Liver (tissue), 9 donors: ENCODE data around the gene DOCK1. TPM values are rescaled to one million over a fixed set of nuclear protein-coding genes. Genes with fewer than 3 reads are reported as not detected.

Experiments used
- DNase-seq: peaks from one replicate; pipeline ENCODE4 v3.0.0-alpha.2; 2017; ENCODE audit warnings: low spot score
- H3K27ac ChIP-seq, 2 donors: one replicate each; pipeline ENCODE4 v1.7.0; 2013; ENCODE audit warnings: inconsistent platforms in 2 of 2, low read length in 2 of 2, control low read depth in 1 of 2, low read depth in 1 of 2, mild to moderate bottlenecking in 1 of 2
- H3K27me3 ChIP-seq, 4 donors: one replicate each; pipeline versions ENCODE4 v1.6.1 to v1.7.0; 2013; ENCODE audit warnings: low read length in 3 of 4, inconsistent platforms in 1 of 4, mild to moderate bottlenecking in 1 of 4, moderate library complexity in 1 of 4; ENCODE audit not compliant: control insufficient read depth in 4 of 4, insufficient read depth in 4 of 4
- H3K36me3 ChIP-seq, 4 donors: one replicate each; pipeline versions ENCODE4 v1.6.1 to v1.7.0; 2013; ENCODE audit warnings: low read length in 3 of 4, mild to moderate bottlenecking in 3 of 4, low read depth in 1 of 4, moderate library complexity in 1 of 4; ENCODE audit not compliant: control insufficient read depth in 4 of 4, insufficient read depth in 3 of 4
- H3K4me1 ChIP-seq, 4 donors: one replicate each; pipeline versions ENCODE4 v1.6.1 to v1.7.0; 2013; ENCODE audit warnings: low read length in 3 of 4, mild to moderate bottlenecking in 3 of 4, moderate library complexity in 1 of 4; ENCODE audit not compliant: control insufficient read depth in 4 of 4, insufficient read depth in 4 of 4
- H3K4me3 ChIP-seq, 3 donors: one replicate each; pipeline versions ENCODE4 v1.6.1 to v1.7.0; 2013; ENCODE audit warnings: low read length in 3 of 3, control low read depth in 1 of 3, low read depth in 1 of 3, mild to moderate bottlenecking in 1 of 3
- H3K9ac ChIP-seq, 2 donors: one replicate each; pipeline ENCODE4 v1.7.0; 2013; ENCODE audit warnings: low read length in 2 of 2, mild to moderate bottlenecking in 2 of 2, moderate library complexity in 2 of 2, control low read depth in 1 of 2, low read depth in 1 of 2
- H3K9me3 ChIP-seq, 4 donors: one replicate each; pipeline versions ENCODE4 v1.6.1 to v1.7.0; 2013; ENCODE audit warnings: low read length in 3 of 4; ENCODE audit not compliant: control insufficient read depth in 4 of 4
- ATF3 ChIP-seq: IDR thresholded peaks from 2 replicates; pipeline ENCODE4 v1.6.1; 2016; ENCODE audit warnings: antibody characterized with exemption
- EGR1 ChIP-seq, 2 donors: IDR thresholded peaks; 2 replicates each; pipeline ENCODE4 v1.6.1; 2016 to 2018; ENCODE audit warnings: antibody characterized with exemption in 2 of 2, low read depth in 2 of 2
- FOXA1 ChIP-seq: IDR thresholded peaks from 2 replicates; pipeline ENCODE4 v1.6.1; 2016; ENCODE audit warnings: antibody characterized with exemption
- FOXA2 ChIP-seq: IDR thresholded peaks from 2 replicates; pipeline ENCODE4 v1.6.1; 2016; ENCODE audit warnings: antibody characterized with exemption
- GABPA ChIP-seq, 2 donors: IDR thresholded peaks in 1 of 2; conservative IDR thresholded peaks in 1 of 2; 2 replicates each; pipeline ENCODE4 v1.6.1; 2016; ENCODE audit warnings: antibody characterized with exemption in 2 of 2, mild to moderate bottlenecking in 1 of 2, moderate library complexity in 1 of 2
- JUND ChIP-seq, 2 donors: IDR thresholded peaks; 2 replicates each; pipeline ENCODE4 v1.6.1; 2016; ENCODE audit warnings: antibody characterized with exemption in 2 of 2
- NR2F2 ChIP-seq: IDR thresholded peaks from 2 replicates; pipeline ENCODE4 v1.6.1; 2016; ENCODE audit warnings: antibody characterized with exemption
- RXRA ChIP-seq, 2 donors: IDR thresholded peaks; 2 replicates each; pipeline ENCODE4 v1.6.1; 2017 to 2018; ENCODE audit warnings: antibody characterized with exemption in 2 of 2, mild to moderate bottlenecking in 1 of 2
- TAF1 ChIP-seq: conservative IDR thresholded peaks from 2 replicates; pipeline ENCODE4 v1.6.1; 2016; ENCODE audit warnings: antibody characterized with exemption, mild to moderate bottlenecking
- YY1 ChIP-seq: IDR thresholded peaks from 2 replicates; pipeline ENCODE4 v1.6.1; 2016; ENCODE audit warnings: antibody characterized with exemption, mild to moderate bottlenecking
- WGBS: extraction: QIAGEN DNeasy Blood & Tissue Kit; methylation state at CpG from one replicate; pipeline ENCODE4 v1.1.7; 2013; 5-methylcytosine and 5-hydroxymethylcytosine counted together
- polyA plus RNA-seq, 2 donors: library from polyadenylated mRNA; stranded (reverse) in 1 of 2; unstranded in 1 of 2; fragments of 200-250 nt in 1 of 2; fragments of >200 nt in 1 of 2; fragmentation: Nextera tagmentation in 1 of 2; extraction: Ambion mirVana in 1 of 2; gene quantifications; one replicate each; pipeline versions ENCODE4 v1.2.1 to v1.2.3, GENCODE V29; 2013 to 2015
- total RNA-seq, 2 donors: library from RNA; depleted of rRNA; stranded (reverse); fragments of >200 nt; gene quantifications; one replicate each; pipeline ENCODE4 v1.2.3, GENCODE V29; 2014
- TF ChIP-seq, protein P1 (sequence below): IDR thresholded peaks from 2 replicates; pipeline ENCODE4 v1.6.1; 2016; ENCODE audit warnings: antibody characterized with exemption, mild to moderate bottlenecking
- TF ChIP-seq, protein P2 (sequence below): IDR thresholded peaks from 2 replicates; pipeline ENCODE4 v1.6.1; 2016; ENCODE audit warnings: antibody characterized with exemption
- TF ChIP-seq, protein P3 (sequence below): fragments of 150-350 bp; IDR thresholded peaks from 2 replicates; pipeline ENCODE4 v1.5.1; 2017; ENCODE audit warnings: improper control_type of control experiment, low read depth, low read length; ENCODE audit not compliant: missing input control
- TF ChIP-seq, protein P4 (sequence below): IDR thresholded peaks from 2 replicates; pipeline ENCODE4 v1.6.1; 2016; ENCODE audit warnings: antibody characterized with exemption
- donor health status: healthy.
- donor health status: healthy.
- donor health status: healthy.
- donor health status: healthy.
- donor health status: healthy.

Gene DOCK1
- total and polyA plus RNA-seq, 4 donors = 3.8 to 28.8 (median 9.1) TPM

DNA sequence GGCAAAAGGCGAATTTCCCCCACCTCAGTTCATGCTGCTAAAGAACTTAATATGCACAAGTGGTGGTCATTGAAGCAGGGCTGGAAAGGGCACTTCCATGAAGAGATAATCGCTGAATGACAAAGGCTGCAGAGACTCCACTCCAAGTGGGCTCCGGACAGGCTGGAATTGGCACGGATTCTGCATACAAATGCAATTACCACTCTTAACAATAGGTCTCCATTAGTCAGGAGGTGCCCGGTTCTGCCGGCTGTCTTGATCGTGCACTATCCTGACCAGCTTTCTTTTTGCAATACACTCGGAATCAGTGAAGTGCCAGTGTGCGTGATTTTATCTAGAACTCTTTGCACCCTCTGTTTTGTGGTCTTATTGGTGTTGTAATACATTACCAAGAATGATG lies 241.4 kb downstream of the DOCK1 start:
- no peak for TF ChIP-seq FOXA2
- TF ChIP-seq, protein P1, sequence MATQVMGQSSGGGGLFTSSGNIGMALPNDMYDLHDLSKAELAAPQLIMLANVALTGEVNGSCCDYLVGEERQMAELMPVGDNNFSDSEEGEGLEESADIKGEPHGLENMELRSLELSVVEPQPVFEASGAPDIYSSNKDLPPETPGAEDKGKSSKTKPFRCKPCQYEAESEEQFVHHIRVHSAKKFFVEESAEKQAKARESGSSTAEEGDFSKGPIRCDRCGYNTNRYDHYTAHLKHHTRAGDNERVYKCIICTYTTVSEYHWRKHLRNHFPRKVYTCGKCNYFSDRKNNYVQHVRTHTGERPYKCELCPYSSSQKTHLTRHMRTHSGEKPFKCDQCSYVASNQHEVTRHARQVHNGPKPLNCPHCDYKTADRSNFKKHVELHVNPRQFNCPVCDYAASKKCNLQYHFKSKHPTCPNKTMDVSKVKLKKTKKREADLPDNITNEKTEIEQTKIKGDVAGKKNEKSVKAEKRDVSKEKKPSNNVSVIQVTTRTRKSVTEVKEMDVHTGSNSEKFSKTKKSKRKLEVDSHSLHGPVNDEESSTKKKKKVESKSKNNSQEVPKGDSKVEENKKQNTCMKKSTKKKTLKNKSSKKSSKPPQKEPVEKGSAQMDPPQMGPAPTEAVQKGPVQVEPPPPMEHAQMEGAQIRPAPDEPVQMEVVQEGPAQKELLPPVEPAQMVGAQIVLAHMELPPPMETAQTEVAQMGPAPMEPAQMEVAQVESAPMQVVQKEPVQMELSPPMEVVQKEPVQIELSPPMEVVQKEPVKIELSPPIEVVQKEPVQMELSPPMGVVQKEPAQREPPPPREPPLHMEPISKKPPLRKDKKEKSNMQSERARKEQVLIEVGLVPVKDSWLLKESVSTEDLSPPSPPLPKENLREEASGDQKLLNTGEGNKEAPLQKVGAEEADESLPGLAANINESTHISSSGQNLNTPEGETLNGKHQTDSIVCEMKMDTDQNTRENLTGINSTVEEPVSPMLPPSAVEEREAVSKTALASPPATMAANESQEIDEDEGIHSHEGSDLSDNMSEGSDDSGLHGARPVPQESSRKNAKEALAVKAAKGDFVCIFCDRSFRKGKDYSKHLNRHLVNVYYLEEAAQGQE = no peak
- no peak for TF ChIP-seq RXRA (IDR thresholded peaks at IDR 0.05)
- no peak for TF ChIP-seq YY1
- TF ChIP-seq JUND (IDR thresholded peaks at IDR 0.05) = no peak
- TF ChIP-seq, protein P2, sequence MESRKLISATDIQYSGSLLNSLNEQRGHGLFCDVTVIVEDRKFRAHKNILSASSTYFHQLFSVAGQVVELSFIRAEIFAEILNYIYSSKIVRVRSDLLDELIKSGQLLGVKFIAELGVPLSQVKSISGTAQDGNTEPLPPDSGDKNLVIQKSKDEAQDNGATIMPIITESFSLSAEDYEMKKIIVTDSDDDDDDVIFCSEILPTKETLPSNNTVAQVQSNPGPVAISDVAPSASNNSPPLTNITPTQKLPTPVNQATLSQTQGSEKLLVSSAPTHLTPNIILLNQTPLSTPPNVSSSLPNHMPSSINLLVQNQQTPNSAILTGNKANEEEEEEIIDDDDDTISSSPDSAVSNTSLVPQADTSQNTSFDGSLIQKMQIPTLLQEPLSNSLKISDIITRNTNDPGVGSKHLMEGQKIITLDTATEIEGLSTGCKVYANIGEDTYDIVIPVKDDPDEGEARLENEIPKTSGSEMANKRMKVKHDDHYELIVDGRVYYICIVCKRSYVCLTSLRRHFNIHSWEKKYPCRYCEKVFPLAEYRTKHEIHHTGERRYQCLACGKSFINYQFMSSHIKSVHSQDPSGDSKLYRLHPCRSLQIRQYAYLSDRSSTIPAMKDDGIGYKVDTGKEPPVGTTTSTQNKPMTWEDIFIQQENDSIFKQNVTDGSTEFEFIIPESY = no peak
- TF ChIP-seq, protein P3, sequence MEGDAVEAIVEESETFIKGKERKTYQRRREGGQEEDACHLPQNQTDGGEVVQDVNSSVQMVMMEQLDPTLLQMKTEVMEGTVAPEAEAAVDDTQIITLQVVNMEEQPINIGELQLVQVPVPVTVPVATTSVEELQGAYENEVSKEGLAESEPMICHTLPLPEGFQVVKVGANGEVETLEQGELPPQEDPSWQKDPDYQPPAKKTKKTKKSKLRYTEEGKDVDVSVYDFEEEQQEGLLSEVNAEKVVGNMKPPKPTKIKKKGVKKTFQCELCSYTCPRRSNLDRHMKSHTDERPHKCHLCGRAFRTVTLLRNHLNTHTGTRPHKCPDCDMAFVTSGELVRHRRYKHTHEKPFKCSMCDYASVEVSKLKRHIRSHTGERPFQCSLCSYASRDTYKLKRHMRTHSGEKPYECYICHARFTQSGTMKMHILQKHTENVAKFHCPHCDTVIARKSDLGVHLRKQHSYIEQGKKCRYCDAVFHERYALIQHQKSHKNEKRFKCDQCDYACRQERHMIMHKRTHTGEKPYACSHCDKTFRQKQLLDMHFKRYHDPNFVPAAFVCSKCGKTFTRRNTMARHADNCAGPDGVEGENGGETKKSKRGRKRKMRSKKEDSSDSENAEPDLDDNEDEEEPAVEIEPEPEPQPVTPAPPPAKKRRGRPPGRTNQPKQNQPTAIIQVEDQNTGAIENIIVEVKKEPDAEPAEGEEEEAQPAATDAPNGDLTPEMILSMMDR = no peak
- TF ChIP-seq TAF1 = no peak
- no peak for TF ChIP-seq FOXA1
- no peak for TF ChIP-seq GABPA (IDR thresholded peaks at IDR 0.05 in 1 of 2, conservative IDR thresholded peaks at IDR 0.05 in 1 of 2)
- TF ChIP-seq, protein P4, sequence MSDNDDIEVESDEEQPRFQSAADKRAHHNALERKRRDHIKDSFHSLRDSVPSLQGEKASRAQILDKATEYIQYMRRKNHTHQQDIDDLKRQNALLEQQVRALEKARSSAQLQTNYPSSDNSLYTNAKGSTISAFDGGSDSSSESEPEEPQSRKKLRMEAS = no peak
- TF ChIP-seq EGR1 (IDR thresholded peaks at IDR 0.05; ENCODE audit: low read depth in 2 of 2) = no peak
- no peak for TF ChIP-seq ATF3
- WGBS = 96% methylated on average over 9 of the region's 9 CpGs
- no peak overlapping the region for H3K27ac ChIP-seq
- no peak for DNase-seq
- no peaks in the 10 kb centered on the region for H3K27me3 ChIP-seq
- no peaks in the 10 kb centered on the region for H3K36me3 ChIP-seq
- no peak overlapping the region for H3K9ac ChIP-seq
- no peak overlapping the region for H3K4me3 ChIP-seq
- peaks cover 0 to 3% (median 3%) of the 10 kb centered on the region in 4 donors for H3K4me1 ChIP-seq
- no peaks in the 10 kb centered on the region for H3K9me3 ChIP-seq

GRCh38 chr10:127148066-127148932 lies 243.1 kb downstream of the DOCK1 start:
- Histone ChIP-seq H3K9ac (no peak overlapping the region), H3K4me1 (peaks cover 0 to 15% (median 14%) of the 10 kb centered on the region in 4 donors), H3K27me3 (no peaks in the 10 kb centered on the region), H3K27ac (no peak overlapping the region), H3K4me3 (no peak overlapping the region), H3K9me3 (no peaks in the 10 kb centered on the region), H3K36me3 (no peaks in the 10 kb centered on the region)
- WGBS = 87% methylated on average over 15 of the region's 15 CpGs
- DNase-seq = no peak
- no peak for TF ChIP-seq RXRA (IDR thresholded peaks at IDR 0.05)
- no peak for TF ChIP-seq NR2F2
- TF ChIP-seq, protein P3 = no peak
- TF ChIP-seq, protein P2 = no peak
- no peak for TF ChIP-seq EGR1 (IDR thresholded peaks at IDR 0.05; ENCODE audit: low read depth in 2 of 2)
- no peak for TF ChIP-seq GABPA (IDR thresholded peaks at IDR 0.05 in 1 of 2, conservative IDR thresholded peaks at IDR 0.05 in 1 of 2)
- TF ChIP-seq JUND (IDR thresholded peaks at IDR 0.05) = no peak
- no peak for TF ChIP-seq FOXA1
